GM12872 (cell line): ENCODE data around the gene IREB2.

Experiments
- TF ChIP-seq, protein P1 (sequence below): IDR thresholded peaks from 3 replicates; pipeline ENCODE4 v1.5.1; 2011; ENCODE audit warnings: low read depth, mild to moderate bottlenecking, low read length, moderate library complexity; ENCODE audit not compliant: insufficient read depth

Gene IREB2

GRCh38 chr15:78437107-78437761 lies 782 bp upstream of the IREB2 start:
- TF ChIP-seq, protein P1, sequence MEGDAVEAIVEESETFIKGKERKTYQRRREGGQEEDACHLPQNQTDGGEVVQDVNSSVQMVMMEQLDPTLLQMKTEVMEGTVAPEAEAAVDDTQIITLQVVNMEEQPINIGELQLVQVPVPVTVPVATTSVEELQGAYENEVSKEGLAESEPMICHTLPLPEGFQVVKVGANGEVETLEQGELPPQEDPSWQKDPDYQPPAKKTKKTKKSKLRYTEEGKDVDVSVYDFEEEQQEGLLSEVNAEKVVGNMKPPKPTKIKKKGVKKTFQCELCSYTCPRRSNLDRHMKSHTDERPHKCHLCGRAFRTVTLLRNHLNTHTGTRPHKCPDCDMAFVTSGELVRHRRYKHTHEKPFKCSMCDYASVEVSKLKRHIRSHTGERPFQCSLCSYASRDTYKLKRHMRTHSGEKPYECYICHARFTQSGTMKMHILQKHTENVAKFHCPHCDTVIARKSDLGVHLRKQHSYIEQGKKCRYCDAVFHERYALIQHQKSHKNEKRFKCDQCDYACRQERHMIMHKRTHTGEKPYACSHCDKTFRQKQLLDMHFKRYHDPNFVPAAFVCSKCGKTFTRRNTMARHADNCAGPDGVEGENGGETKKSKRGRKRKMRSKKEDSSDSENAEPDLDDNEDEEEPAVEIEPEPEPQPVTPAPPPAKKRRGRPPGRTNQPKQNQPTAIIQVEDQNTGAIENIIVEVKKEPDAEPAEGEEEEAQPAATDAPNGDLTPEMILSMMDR = 0 out of 3 replicates have a peak, but pooled peaks have one; percentile 9

DNA sequence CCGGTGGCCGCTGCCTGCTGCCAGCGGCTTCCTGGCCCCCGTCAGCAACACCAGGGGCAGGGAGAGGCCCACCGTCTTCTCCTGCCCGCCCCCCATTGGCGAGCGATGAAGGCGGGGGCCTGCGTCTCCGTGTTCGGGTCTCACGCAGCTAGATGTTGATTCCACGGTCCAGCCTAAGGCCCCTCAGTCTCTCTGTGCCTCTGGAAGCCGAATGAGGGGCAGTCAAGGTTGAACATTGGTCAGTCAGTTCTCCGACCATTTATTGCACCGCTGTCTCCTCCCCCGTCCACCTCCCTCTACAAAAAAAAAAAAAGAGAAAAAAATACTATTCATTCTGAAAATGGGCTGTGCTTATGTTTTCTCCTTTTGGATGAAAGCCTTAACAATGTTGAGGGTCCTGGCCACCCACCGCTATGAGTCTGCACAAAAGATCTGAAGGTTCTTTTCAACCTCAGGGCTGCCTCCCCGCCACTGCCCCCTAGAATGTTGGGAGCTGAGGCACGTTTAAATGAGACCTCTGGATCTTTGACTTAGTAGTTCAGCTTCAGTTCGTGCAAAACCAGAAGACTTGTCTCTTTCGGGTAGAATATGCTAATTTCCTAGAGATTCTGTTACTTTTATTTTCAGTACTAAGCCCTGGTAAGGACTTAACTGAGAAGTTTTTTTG lies 736 bp downstream of the IREB2 start:
- TF ChIP-seq, protein P1 = no peak

DNA sequence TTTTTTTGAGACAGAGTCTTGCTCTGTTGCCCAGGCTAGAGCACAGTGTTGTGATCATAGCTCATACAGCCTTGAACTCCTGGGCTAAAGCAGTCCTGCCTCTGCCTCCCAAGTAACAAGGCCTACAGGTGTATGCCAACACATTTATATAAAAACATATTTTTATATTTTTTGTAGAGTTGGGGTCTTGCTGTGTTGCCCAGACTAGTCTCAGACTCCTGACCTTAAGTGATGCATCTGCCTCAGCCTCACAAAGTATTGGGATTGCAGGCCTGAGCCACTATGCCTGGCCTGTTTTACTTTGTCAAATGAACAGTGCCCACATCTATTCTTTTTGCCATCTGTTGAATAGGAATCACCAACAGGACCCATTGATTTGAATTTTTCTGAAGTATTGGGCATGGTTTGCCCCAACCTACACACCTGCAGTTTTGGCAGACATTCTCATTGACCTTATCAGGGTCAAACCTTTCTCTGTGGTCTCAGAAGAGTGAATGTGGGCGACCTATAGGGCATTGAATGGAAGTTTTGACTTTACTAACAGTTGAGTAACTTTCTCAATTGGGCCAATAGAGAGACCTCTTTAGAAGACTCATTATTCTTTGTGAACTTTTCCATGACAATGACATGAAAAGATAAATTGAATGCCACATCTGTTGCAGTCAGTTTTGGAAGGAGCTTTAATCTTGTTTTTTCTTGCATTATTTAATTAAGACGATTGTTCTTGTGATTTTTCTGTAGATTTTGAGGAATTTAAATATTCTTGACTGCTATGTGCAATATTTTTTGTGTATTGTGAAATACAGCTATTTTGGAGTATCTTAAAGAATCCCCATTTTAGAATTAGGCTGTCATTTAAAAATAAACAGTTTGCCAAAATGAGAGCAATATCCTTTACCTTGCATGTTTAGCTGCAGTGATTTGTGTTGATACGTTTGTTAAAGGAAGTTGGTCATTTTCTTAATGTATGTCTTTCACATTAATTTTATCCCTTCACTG lies 2.7 kb downstream of the IREB2 start:
- TF ChIP-seq, protein P1 = no peak

GRCh38 chr15:78444255-78444654 lies 6.2 kb downstream of the IREB2 start:
- TF ChIP-seq, protein P1 = no peak

DNA sequence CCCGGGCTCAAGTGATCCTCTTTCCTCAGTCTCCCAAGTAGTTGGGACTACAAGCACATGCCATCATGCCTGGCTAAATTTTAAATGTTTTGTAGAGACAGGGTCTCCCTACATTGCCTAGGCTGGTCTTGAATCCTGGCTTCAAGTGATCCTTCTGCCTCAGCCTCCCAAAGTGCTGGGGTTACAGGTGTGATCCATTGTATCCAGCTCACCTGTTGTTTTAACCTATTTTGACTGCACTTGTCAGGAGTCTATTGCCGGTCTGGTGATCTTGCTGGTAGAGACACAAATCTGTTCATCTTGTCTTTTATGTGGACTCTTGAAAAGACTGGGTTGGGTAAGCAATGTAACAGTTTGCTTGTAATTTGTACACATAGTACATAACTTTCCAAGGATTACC lies 7.9 kb downstream of the IREB2 start:
- TF ChIP-seq, protein P1 = no peak

DNA sequence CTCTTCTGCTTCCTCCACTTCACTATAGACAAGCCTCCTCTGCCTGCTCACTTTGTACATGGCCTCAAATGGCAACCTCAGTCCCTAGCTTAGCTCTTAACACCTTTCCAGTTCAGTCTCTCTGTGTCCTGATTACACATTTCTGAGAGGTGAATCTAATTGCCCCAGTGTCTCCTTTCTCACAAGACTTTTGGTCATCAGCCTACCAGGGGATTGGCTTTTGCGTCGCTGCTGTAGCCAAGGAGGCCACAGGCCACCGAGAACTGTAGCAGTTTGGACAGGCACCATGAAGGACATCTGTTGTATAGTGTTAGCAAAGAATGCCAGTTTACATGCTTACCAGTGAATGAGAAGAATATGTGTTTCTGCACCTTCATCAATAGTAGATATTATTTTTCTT lies 8.5 kb downstream of the IREB2 start:
- TF ChIP-seq, protein P1 = no peak

GRCh38 chr15:78448441-78449219 lies 10.6 kb downstream of the IREB2 start:
- TF ChIP-seq, protein P1 = no peak
